Measurements from ENCODE around the gene RAMP2. TPM values are rescaled to one million over a fixed set of nuclear protein-coding genes. Genes with fewer than 3 reads are reported as not detected.
A peak's percentile ranks its signal among the peaks of the same experiment; 100 is the strongest.

RAMP2 gene
- total and polyA plus RNA-seq, 2 of the 13 experiments (the other 11 are each of a cell fraction or from before 2014, with no cell fraction given) = 1.4 to 5.2 TPM

DNA sequence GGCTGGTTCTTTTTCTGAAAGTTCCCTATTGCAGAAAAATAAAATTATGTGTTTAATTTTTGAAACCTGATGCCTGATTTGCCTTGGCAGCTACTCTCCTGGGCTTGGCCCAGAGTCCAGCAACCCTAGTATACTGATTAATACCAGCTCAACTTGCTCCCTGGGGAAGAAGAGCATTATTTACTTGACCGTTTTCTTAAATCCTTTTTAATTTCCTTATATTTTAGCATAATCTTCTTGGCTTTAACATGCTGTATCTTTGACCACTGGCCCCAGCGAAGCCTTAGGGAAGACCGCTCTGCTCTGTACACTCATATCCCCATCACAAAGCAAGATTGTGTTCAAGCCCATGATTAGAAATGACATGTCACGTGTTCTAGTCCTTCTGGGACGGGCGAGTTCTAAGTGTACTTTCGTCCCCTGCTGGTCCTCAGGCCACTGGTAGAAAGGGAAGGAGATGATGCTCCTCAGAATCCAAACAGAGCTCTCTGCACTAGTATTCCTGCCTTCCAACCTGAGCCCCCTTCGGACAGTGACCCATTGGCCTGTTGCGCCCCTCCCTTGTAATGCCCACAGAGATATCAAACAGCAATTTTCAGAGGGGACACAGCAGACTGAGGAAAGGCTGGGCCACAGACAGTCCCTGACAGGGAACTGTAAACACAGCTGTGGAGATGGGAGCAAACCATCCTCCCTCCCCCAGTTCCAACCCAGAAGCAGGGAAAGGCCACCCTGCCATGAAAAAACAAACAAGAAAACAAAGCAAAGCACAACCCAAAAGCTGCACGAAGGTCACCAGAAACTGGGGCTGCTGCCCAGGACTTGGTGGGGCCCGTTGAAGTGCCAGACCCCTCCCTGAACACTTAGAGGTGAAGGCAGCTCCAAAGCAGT lies 11.9 kb upstream of the RAMP2 start:
- H3K79me2 ChIP-seq (ENCODE audit: insufficient read depth, low read length) = peaks cover 2% of the 10 kb centered on the region
- peak; percentile 64 for FAIRE-seq
- peak overlapping the region in 2 of 3 experiments; percentile 10 to 44; a peak in 2 of 6 replicates for H3K4me3 ChIP-seq (replicated peaks in 1 of 3; ENCODE audit: insufficient read depth in 1 of 3, low read depth in 2 of 3, low read length in 3 of 3)
- no peaks in the 10 kb centered on the region for H3K36me3 ChIP-seq (replicated peaks in 1 of 2; ENCODE audit: control insufficient read depth in 1 of 2, insufficient read depth in 2 of 2, low read length in 2 of 2)
- H3K27ac ChIP-seq (ENCODE audit: extremely low read length, insufficient read depth, low read length) = no peak overlapping the region
- H3K4me1 ChIP-seq (ENCODE audit: insufficient read depth, low read length) = peaks cover 49% of the 10 kb centered on the region
- no peaks in the 10 kb centered on the region for H3K9me3 ChIP-seq (ENCODE audit: low read length)
- H4K20me1 ChIP-seq (ENCODE audit: insufficient read depth, low read length) = no peaks in the 10 kb centered on the region
- H3K9ac ChIP-seq (ENCODE audit: insufficient read depth, low read depth, low read length) = peak overlapping the region; percentile 29; the same call in 1 of the 2 replicates
- no peak overlapping the region for H2AFZ ChIP-seq (ENCODE audit: low read length)
- intact Hi-C loops (cut with micrococcal nuclease; ENCODE audit: unreplicated experiment) = no loop called here
- POLR2A ChIA-PET = interaction anchor here (0.7 to 4.4 kb wide), 23 partner anchors 10 to 213 kb away, joined by 3 to 45 read pairs (median 4); partner anchors contain the start of genes BECN1, CNTD1, COA3 and NAGLU
- 21% methylated on average over 10 of the region's 11 CpGs for WGBS (ENCODE audit: low lambda C conversion rate)
- in situ Hi-C loops (cut with HindIII; ENCODE audit: extremely low pct_ligation_motif_present, low pct_unique_long_range_greater_than_20kb) = no loop called here
- peak overlapping the region; percentile 78 for H3K4me2 ChIP-seq (ENCODE audit: low read depth, low read length)
- no TSS peak for BruUV-seq (replicated peaks)
- CTCF ChIA-PET (ENCODE audit: low intra/inter-chr PET ratio, low total read pairs) = no interaction called here
- no peak for DNase-seq (ENCODE audit: low spot score)
- ATAC-seq = peak; percentile 13; the same call in 2 of the 3 replicates
- H3K27me3 ChIP-seq (ENCODE audit: control insufficient read depth in 1 of 2, insufficient read depth in 2 of 2, low read length in 2 of 2) = no peaks in the 10 kb centered on the region
- TF ChIP-seq, protein P1, sequence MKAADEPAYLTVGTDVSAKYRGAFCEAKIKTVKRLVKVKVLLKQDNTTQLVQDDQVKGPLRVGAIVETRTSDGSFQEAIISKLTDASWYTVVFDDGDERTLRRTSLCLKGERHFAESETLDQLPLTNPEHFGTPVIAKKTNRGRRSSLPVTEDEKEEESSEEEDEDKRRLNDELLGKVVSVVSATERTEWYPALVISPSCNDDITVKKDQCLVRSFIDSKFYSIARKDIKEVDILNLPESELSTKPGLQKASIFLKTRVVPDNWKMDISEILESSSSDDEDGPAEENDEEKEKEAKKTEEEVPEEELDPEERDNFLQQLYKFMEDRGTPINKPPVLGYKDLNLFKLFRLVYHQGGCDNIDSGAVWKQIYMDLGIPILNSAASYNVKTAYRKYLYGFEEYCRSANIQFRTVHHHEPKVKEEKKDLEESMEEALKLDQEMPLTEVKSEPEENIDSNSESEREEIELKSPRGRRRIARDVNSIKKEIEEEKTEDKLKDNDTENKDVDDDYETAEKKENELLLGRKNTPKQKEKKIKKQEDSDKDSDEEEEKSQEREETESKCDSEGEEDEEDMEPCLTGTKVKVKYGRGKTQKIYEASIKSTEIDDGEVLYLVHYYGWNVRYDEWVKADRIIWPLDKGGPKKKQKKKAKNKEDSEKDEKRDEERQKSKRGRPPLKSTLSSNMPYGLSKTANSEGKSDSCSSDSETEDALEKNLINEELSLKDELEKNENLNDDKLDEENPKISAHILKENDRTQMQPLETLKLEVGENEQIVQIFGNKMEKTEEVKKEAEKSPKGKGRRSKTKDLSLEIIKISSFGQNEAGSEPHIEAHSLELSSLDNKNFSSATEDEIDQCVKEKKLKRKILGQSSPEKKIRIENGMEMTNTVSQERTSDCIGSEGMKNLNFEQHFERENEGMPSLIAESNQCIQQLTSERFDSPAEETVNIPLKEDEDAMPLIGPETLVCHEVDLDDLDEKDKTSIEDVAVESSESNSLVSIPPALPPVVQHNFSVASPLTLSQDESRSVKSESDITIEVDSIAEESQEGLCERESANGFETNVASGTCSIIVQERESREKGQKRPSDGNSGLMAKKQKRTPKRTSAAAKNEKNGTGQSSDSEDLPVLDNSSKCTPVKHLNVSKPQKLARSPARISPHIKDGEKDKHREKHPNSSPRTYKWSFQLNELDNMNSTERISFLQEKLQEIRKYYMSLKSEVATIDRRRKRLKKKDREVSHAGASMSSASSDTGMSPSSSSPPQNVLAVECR (CRISPR knock-in tag; IDR thresholded peaks at IDR 0.05; ENCODE audit: borderline replicate concordance) = peak; percentile 49; the same call in 1 of the 2 replicates
- TF ChIP-seq KLF16 (CRISPR knock-in tag; IDR thresholded peaks at IDR 0.05) (0 out of 4 replicates have a peak, but pooled peaks of 1 of the 2 experiments have one; percentile 16), CERS6 (CRISPR knock-in tag; IDR thresholded peaks at IDR 0.05) (no peak), ZFP82 (CRISPR knock-in tag; IDR thresholded peaks at IDR 0.05; ENCODE audit: borderline replicate concordance) (no peak), HNRNPH1 (optimal IDR thresholded peaks at IDR 0.05; ENCODE audit: low read depth, low read length) (no peak), ZNF160 (CRISPR knock-in tag; IDR thresholded peaks at IDR 0.05) (no peak), PATZ1 (CRISPR knock-in tag; IDR thresholded peaks at IDR 0.05) (peak; percentile 66), ZFP36 (IDR thresholded peaks at IDR 0.05; ENCODE audit: borderline replicate concordance, low read depth, low read length, partially characterized antibody) (no peak), ZIK1 (CRISPR knock-in tag; IDR thresholded peaks at IDR 0.05; ENCODE audit: borderline replicate concordance, low read depth) (no peak), FOXA1 (IDR thresholded peaks at IDR 0.05) (no peak), FOXA1 (CRISPR knock-in tag; IDR thresholded peaks at IDR 0.05) (peak; percentile 68), ZNF766 (CRISPR knock-in tag; IDR thresholded peaks at IDR 0.05; ENCODE audit: borderline replicate concordance) (no peak), ZNF263 (CRISPR knock-in tag; IDR thresholded peaks at IDR 0.05) (peak; percentile 36)
- TF ChIP-seq, protein P2, sequence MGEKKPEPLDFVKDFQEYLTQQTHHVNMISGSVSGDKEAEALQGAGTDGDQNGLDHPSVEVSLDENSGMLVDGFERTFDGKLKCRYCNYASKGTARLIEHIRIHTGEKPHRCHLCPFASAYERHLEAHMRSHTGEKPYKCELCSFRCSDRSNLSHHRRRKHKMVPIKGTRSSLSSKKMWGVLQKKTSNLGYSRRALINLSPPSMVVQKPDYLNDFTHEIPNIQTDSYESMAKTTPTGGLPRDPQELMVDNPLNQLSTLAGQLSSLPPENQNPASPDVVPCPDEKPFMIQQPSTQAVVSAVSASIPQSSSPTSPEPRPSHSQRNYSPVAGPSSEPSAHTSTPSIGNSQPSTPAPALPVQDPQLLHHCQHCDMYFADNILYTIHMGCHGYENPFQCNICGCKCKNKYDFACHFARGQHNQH (CRISPR knock-in tag; IDR thresholded peaks at IDR 0.05) = peak; percentile 27; the same call in 1 of the 2 replicates
